HFFc6 (cell line): ENCODE data around the gene CUX1. TPM values are rescaled to one million over a fixed set of nuclear protein-coding genes. Genes with fewer than 3 reads are reported as not detected.
A peak's percentile ranks its signal among the peaks of the same experiment; 100 is the strongest.

ENCODE experiments used
- DNase-seq: peaks from one replicate; pipeline ENCODE4 v3.0.0-alpha.2; 2018
- H3K27ac Mint-ChIP-seq: 2 replicates; pipeline ENCODE4 v1.8.0; 2020; ENCODE audit warnings: mild to moderate bottlenecking, mixed read lengths
- H3K27me3 Mint-ChIP-seq: 2 replicates; pipeline ENCODE4 v1.8.0; 2021; ENCODE audit warnings: mild to moderate bottlenecking, moderate library complexity, mixed read lengths; ENCODE audit not compliant: insufficient read depth
- H3K36me3 Mint-ChIP-seq: 2 replicates; pipeline ENCODE4 v1.8.0; 2021; ENCODE audit warnings: low read depth, mixed read lengths
- H3K4me1 Mint-ChIP-seq: 2 replicates; pipeline ENCODE4 v1.8.0; 2020; ENCODE audit warnings: low read depth, mixed read lengths
- H3K4me3 Mint-ChIP-seq: 2 replicates; pipeline ENCODE4 v1.8.0; 2020; ENCODE audit warnings: mild to moderate bottlenecking, moderate library complexity, mixed read lengths
- H3K9me3 Mint-ChIP-seq: 2 replicates; pipeline ENCODE4 v1.8.0; 2020; ENCODE audit warnings: mild to moderate bottlenecking, mixed read lengths
- total RNA-seq, 6 experiments: library from RNA; stranded (reverse); fragmentation: NEBNext Ultra II Directional; extraction: Animal tissue kit (Norgen Biotek cat#: 25700); gene quantifications; 2 replicates in 1 of 6; 3 replicates in 5 of 6; pipeline ENCODE4 v1.2.3, GENCODE V29; 2021
- TF ChIP-seq, protein P1 (sequence below): fragments of 200-600 bp; sonication (generic); IDR thresholded peaks from 2 replicates; pipeline ENCODE4 v1.5.0; 2021; ENCODE audit warnings: antibody characterized with exemption, mild to moderate bottlenecking

Gene CUX1
- total RNA-seq, 6 experiments from 2014 or later, result 46.9 to 64.2 (median 51.6) TPM

GRCh38 chr7:102286237-102287110 lies 469.0 kb downstream of the CUX1 start, which contains the start of gene SH2B2:
Gene SH2B2 (plus strand): TSS chr7:102286868. CDS start chr7:102300551, 13,683 bp downstream.
- peak within 1 kb of the TSS; percentile 71 for H3K4me3 Mint-ChIP-seq
- no peaks in the 10 kb centered on the region for H3K9me3 Mint-ChIP-seq
- TF ChIP-seq, protein P1, sequence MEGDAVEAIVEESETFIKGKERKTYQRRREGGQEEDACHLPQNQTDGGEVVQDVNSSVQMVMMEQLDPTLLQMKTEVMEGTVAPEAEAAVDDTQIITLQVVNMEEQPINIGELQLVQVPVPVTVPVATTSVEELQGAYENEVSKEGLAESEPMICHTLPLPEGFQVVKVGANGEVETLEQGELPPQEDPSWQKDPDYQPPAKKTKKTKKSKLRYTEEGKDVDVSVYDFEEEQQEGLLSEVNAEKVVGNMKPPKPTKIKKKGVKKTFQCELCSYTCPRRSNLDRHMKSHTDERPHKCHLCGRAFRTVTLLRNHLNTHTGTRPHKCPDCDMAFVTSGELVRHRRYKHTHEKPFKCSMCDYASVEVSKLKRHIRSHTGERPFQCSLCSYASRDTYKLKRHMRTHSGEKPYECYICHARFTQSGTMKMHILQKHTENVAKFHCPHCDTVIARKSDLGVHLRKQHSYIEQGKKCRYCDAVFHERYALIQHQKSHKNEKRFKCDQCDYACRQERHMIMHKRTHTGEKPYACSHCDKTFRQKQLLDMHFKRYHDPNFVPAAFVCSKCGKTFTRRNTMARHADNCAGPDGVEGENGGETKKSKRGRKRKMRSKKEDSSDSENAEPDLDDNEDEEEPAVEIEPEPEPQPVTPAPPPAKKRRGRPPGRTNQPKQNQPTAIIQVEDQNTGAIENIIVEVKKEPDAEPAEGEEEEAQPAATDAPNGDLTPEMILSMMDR, result peak; percentile 38; the same call in 1 of the 2 replicates
- peaks cover 4% of the 10 kb centered on the region; the same call in 1 of the 2 replicates for H3K4me1 Mint-ChIP-seq
- peak within 1 kb of the TSS; percentile 48; the same call in 1 of the 2 replicates for H3K27ac Mint-ChIP-seq
- peak; percentile 24 for DNase-seq
- H3K36me3 Mint-ChIP-seq, result no peaks in the 10 kb centered on the region
- H3K27me3 Mint-ChIP-seq, result peaks cover 5% of the 10 kb centered on the region

DNA sequence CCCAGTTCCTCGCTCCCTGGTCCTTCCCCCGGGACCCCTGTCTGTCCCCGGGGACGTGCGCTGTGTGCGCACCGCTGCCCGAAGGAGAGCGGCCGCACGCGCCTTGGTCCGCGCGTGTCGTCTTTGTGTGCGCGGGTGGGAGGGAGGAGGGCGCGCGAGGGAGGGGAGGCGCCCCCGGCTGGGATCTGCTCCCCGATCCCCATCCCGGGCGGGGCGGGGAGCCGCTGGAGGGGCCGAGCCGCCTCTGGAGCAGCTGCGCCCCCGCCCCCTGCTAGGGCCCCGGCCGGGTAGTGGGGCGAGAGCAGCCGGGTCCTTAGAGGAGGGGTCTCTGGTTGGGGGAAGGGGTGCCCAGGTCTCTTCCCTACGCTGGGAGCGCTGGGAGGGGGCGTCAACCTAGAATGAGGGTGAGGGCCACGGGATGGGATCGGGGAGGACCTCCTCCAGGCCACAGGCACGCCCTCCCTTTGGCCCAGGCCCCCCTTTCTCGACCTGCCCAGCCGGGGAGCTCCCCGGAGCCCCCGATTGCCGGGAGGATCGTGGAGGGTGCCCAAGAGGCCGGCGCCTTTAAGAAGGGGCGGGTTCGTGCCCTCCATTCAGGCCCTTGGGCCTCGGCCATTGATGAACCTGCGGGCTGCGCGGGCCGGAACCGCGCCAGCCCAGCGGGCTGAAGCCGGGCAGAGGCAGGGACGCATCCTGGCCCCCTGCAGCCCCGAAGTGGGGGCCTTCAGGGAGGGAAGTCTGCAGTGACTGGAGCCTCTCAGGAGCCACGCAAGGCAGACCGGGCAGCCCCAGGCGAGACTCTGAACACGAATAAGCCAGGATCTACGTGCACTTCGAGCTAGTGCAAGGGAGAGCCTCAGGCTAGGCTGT lies 469.9 kb downstream of the CUX1 start:
- peak; percentile 10 for DNase-seq
- H3K9me3 Mint-ChIP-seq, result no peaks in the 10 kb centered on the region
- peaks cover 4% of the 10 kb centered on the region; the same call in 1 of the 2 replicates for H3K4me1 Mint-ChIP-seq
- TF ChIP-seq, protein P1, result no peak
- no peak overlapping the region for H3K27ac Mint-ChIP-seq
- peaks cover 7% of the 10 kb centered on the region for H3K27me3 Mint-ChIP-seq
- peak overlapping the region; percentile 53 for H3K4me3 Mint-ChIP-seq
- H3K36me3 Mint-ChIP-seq, result no peaks in the 10 kb centered on the region

GRCh38 chr7:102287981-102288278 lies 470.5 kb downstream of the CUX1 start:
- no peak overlapping the region for H3K27ac Mint-ChIP-seq
- H3K9me3 Mint-ChIP-seq, result no peaks in the 10 kb centered on the region
- no peak for DNase-seq
- peak overlapping the region; percentile 53 for H3K4me3 Mint-ChIP-seq
- peaks cover 7% of the 10 kb centered on the region for H3K27me3 Mint-ChIP-seq
- TF ChIP-seq, protein P1, result no peak
- H3K4me1 Mint-ChIP-seq, result peaks cover 4% of the 10 kb centered on the region; the same call in 1 of the 2 replicates
- H3K36me3 Mint-ChIP-seq, result no peaks in the 10 kb centered on the region

DNA sequence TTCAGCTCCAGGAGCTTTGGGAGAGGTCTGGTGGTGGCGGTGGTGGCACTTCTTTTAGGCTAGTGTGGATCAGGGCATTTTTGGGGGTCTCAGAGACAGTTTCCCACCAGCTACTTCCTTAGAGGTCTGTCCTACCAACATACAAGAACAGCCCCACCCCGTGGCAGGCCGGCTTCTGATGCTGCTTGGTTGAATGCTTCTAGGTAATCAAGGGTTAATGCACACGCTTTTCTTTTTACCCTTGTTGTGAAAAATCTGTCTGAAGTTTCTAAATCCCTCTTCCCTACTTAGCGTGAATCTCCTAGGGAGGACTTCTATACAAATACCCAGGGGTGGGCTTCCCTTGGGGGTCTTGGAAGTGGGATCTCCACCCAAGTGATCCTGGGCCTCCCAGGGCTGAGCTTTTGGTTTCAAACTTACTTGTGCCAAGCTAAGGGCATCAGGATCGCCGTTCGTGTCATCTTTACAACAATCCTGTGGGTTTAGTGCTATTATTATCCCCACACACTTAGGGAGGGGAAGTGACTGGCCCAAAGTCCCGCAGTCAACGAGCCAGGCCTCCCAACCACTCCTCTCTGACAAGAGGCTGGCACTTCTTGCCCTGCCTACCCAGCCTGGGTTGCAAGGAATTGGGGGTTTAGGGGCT lies 471.0 kb downstream of the CUX1 start:
- H3K27ac Mint-ChIP-seq, result no peak overlapping the region
- peaks cover 7% of the 10 kb centered on the region for H3K27me3 Mint-ChIP-seq
- peak overlapping the region; percentile 13; the same call in 1 of the 2 replicates for H3K4me3 Mint-ChIP-seq
- no peaks in the 10 kb centered on the region for H3K9me3 Mint-ChIP-seq
- peaks cover 4% of the 10 kb centered on the region; the same call in 1 of the 2 replicates for H3K4me1 Mint-ChIP-seq
- TF ChIP-seq, protein P1, result peak; percentile 27; the same call in 1 of the 2 replicates
- H3K36me3 Mint-ChIP-seq, result no peaks in the 10 kb centered on the region
- no peak for DNase-seq

DNA sequence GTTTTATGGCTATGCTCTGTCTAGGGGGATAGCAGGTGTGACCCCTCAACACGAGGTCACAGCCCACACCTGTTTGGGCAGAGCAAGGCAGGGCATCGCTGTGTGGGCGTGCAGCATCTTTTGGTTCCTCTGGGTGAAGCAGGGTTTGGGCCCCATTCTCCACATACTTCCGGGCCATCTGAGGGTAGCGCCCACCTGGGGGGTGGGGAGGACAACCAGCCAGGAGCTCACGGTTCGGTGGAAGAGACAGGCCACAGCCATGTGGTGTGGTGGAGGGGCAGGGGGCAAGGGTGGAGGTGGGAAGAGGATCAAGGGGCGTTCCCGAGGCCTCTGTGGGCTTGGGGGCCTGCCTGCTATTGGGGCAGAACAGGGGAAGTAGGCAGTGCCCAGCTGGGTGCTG lies 471.6 kb downstream of the CUX1 start:
- no peak for DNase-seq
- H3K36me3 Mint-ChIP-seq, result no peaks in the 10 kb centered on the region
- H3K4me1 Mint-ChIP-seq, result peaks cover 4% of the 10 kb centered on the region; the same call in 1 of the 2 replicates
- H3K27me3 Mint-ChIP-seq, result peaks cover 7% of the 10 kb centered on the region
- H3K9me3 Mint-ChIP-seq, result no peaks in the 10 kb centered on the region
- TF ChIP-seq, protein P1, result no peak
- no peak overlapping the region for H3K4me3 Mint-ChIP-seq
- no peak overlapping the region for H3K27ac Mint-ChIP-seq
